ENCODE results near the gene AGPAT2. TPM values are rescaled to one million over a fixed set of nuclear protein-coding genes. Genes with fewer than 3 reads are reported as not detected.

Gene AGPAT2
- total RNA-seq, 1 donor, result 31.5 TPM

DNA sequence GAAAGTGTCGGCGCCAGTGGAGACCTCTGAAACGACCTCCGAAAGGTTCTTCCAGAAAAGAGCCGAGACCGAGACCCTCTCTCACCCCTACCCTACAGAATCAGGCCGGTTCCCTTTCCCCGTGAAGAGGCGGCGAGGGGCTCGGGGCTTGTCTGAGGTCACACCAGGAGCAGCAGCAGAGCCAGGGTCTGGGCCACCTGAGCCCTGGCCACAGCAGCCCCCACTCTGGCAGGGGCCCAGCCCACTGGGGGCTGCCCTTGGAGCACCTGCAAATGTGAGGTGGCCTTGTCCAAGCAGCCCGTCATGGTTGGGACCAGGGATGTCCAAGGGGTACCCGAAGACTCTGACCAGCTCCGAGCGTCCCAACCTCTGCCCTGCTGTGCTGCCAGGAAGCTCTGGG lies 9.2 kb downstream of the AGPAT2 start:
- no peak overlapping the region for H3K4me3 ChIP-seq (ENCODE audit: low read depth, low read length)
- TF ChIP-seq, protein P1, sequence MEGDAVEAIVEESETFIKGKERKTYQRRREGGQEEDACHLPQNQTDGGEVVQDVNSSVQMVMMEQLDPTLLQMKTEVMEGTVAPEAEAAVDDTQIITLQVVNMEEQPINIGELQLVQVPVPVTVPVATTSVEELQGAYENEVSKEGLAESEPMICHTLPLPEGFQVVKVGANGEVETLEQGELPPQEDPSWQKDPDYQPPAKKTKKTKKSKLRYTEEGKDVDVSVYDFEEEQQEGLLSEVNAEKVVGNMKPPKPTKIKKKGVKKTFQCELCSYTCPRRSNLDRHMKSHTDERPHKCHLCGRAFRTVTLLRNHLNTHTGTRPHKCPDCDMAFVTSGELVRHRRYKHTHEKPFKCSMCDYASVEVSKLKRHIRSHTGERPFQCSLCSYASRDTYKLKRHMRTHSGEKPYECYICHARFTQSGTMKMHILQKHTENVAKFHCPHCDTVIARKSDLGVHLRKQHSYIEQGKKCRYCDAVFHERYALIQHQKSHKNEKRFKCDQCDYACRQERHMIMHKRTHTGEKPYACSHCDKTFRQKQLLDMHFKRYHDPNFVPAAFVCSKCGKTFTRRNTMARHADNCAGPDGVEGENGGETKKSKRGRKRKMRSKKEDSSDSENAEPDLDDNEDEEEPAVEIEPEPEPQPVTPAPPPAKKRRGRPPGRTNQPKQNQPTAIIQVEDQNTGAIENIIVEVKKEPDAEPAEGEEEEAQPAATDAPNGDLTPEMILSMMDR (IDR thresholded peaks at IDR 0.05; ENCODE audit: insufficient read depth, low read depth, low read length), result no peak
- DNase-seq (ENCODE audit: low read depth), result no peak

DNA sequence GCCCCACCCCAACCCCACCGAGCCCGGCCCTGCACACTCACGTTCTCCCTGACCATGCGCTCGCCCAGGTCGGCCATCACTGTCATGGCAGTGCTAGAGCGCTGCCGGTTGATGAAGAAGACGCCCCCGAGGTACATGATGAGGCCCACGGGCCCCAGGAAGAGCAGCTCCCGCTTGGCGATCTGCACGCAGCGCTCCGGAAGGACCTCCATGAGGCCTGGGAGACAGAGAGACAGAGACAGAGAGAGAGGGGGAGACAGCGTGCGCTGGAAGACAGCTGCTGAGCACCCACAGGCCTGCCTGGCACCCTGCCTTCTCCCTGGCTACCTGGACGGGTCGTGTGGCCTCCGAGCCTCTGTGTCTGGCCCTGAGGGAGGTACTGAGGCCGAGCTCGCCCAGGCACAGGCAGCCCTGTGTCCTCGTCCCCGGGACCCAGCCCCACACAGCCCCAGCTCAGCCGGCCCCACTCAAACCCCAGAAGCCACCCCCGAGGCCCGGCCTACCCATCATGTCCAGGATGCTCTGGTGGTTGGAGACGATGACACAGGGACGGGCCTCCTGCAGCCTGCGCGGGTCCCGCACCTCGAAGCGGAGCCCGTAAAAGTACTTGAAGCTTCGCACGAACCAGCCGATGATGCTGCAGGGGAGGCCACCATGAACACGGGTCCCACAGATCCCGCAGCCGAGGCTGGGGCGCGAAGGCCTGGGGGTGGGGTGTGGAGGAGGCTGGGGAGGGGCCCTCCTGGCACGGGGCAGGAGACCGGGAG lies 10.2 kb downstream of the AGPAT2 start:
- DNase-seq (ENCODE audit: low read depth), result no peak
- TF ChIP-seq, protein P1 (IDR thresholded peaks at IDR 0.05; ENCODE audit: insufficient read depth, low read depth, low read length), result no peak

DNA sequence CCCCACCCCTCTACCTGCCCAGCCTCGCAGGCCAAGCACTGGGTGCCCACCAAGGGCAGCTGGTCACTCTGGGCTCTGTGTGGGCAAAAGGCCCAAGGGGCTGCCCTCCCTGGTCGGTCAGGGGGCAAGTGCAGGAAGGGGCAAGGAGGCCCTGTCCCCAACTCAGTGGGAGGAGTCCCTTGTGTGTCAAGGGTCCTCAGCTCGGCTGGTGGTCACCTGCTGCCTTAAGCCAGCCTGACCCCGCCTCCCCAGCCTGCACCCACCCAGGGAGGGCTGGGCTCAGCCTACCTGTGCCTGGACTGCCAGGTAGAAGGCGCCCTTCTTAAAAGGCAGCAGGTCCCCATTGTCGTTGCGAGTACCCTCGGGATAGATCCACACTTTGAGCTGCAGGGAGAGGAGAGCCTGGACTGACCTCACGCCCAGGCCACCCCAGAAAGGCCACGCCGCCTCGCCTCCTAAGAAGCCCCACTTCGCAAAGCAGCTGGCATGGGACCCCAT lies 10.9 kb downstream of the AGPAT2 start:
- TF ChIP-seq, protein P1 (IDR thresholded peaks at IDR 0.05; ENCODE audit: insufficient read depth, low read depth, low read length), result no peak
- H3K4me3 ChIP-seq (ENCODE audit: low read depth, low read length), result no peak overlapping the region
- DNase-seq (ENCODE audit: low read depth), result no peak

More for the DNA sequence above, 10.2 kb downstream of the AGPAT2 start:
- H3K4me3 ChIP-seq (ENCODE audit: low read depth, low read length), result no peak overlapping the region

DNA sequence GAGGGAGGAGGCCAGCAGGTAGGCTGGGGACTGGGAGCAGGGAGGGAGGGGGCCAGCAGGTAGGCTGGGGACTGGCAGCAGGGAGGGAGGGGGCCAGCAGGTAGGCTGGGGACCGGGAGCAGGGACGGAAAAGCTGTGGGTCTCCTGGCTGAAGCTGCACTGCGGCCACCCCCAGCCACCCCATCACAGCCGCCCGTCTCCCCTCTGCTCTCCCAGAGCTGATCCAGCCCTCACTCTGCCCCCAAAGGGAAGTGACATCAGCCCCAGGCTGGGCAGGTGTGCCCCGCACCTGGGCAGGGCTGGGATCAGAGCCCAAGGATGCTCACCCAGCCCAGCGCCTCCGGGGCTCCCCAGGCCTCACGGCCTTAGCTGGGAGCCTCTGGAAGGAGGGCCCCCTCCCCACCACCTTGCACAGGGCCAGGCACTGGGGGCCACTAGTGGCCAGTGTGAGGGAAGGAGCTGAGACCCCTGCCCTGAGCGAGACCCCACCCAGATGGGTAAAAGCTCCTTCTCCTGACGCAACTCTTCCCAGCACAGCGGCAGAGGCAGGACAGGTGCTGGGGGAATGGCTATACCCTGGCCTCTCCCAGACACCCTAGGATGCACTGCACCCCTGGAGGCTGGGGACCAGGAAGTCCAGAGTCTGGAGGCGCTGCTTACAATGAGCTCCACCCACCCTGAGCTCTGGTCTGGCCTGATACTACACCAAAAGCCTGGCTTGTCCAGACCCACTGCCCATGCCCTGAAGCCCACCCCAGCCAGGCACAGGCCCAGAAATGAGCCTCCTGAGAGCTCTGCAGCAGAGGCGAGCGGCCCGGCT lies 11.6 kb downstream of the AGPAT2 start:
- H3K4me3 ChIP-seq (ENCODE audit: low read depth, low read length), result no peak overlapping the region
- TF ChIP-seq, protein P1 (IDR thresholded peaks at IDR 0.05; ENCODE audit: insufficient read depth, low read depth, low read length), result no peak
- DNase-seq (ENCODE audit: low read depth), result no peak

DNA sequence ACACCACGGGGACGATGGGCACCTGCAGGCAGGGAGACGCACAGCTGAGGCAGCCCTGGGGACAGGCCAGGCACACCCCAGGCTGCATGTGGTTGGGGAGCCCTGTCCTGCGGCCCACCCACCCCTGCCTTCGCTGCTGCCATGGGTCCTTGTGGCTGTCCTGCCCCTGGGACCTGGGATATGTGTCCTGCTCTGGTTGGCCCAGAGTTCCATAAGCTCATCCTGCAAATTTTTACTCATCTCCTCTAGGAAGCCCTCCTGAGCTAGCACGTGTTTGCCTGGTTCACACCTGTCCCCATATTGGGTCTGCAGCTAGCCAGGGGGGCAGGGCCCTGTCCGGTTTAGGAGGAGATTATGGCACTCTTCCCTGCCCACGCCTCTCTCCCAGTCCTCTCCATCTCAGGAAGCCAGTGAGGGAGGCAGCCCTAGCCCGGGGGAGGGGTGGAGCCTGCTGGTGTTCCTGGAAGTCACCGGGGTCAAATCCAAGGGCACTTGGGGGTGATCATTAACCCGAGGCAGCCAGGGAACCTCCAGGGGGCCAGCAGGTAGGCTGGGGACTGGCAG lies 12.4 kb downstream of the AGPAT2 start:
- DNase-seq (ENCODE audit: low read depth), result no peak
- TF ChIP-seq, protein P1 (IDR thresholded peaks at IDR 0.05; ENCODE audit: insufficient read depth, low read depth, low read length), result no peak
- no peak overlapping the region for H3K4me3 ChIP-seq (ENCODE audit: low read depth, low read length)

DNA sequence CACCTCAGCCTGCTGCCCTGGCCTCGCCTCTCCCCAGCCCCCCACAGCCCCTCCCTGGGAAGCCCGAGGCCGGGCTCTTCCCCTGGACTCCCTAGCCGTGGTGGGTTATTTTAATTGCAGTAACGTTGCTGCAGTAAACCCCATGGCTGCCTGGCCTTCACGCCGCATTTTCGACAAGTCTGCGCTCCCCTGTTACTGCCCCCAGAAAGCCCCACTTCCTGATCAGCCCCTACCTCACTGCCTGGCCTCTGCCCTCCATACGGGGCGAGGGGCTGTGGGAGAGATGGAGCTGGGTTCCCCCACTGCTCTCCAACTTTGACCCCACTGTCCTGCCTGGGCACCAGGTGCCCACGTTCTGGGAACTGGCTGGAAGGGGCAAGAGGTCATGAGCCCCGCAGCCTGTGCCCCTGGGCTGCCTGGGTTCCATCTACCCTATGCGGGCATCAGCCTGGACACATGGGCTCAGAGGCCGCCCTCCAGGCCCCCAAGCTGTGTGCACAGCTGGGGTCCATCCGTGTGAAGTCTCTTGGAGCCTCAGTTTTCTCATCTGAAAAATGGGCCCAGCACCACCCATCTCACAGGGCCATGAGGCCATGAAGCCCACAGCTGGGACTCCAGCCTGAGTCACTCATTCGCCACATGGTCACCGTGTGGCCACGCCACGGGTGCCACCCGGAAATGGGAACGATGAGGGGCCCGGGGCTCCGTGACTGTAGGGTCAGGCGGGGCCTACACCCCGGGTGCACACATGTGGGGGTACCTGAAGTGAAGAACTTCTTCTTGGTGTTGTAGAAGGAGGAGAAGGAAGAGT lies 13.1 kb downstream of the AGPAT2 start:
- no peak for DNase-seq (ENCODE audit: low read depth)
- H3K4me3 ChIP-seq (ENCODE audit: low read depth, low read length), result no peak overlapping the region
- TF ChIP-seq, protein P1 (IDR thresholded peaks at IDR 0.05; ENCODE audit: insufficient read depth, low read depth, low read length), result no peak

Data from fibroblast of villous mesenchyme (primary cell).